Parathyroid adenoma (tissue), 2 donors: Measurements from ENCODE around the gene ME2.
A peak's percentile ranks its signal among the peaks of the same experiment; 100 is the strongest.
"Not testable (repeated sequence)": the region's sequence is repeated elsewhere in the genome, so short reads cannot be mapped to it uniquely, and the experiment has no call there.

Experiments
- H2AFZ ChIP-seq: fragments of 300-600 bp; sonication (generic); one replicate; pipeline ENCODE4 v1.7.0; 2017; ENCODE audit warnings: antibody characterized with exemption, mild to moderate bottlenecking
- H3K27ac ChIP-seq: fragments of 300-600 bp; sonication (generic); one replicate; pipeline ENCODE4 v1.7.0; 2017
- H3K27me3 ChIP-seq: fragments of 300-600 bp; sonication (generic); one replicate; pipeline ENCODE4 v1.7.0; 2017; ENCODE audit warnings: low read length; ENCODE audit not compliant: control insufficient read depth, insufficient read depth
- H3K36me3 ChIP-seq: fragments of 300-600 bp; sonication (generic); one replicate; pipeline ENCODE4 v1.7.0; 2017; ENCODE audit warnings: low read length; ENCODE audit not compliant: control insufficient read depth, insufficient read depth
- H3K4me1 ChIP-seq: fragments of 300-600 bp; sonication (generic); one replicate; pipeline ENCODE4 v1.7.0; 2017; ENCODE audit warnings: control low read depth
- H3K4me2 ChIP-seq: fragments of 300-600 bp; sonication (generic); one replicate; pipeline ENCODE4 v1.7.0; 2017; ENCODE audit warnings: low read length
- H3K4me3 ChIP-seq: fragments of 300-600 bp; sonication (generic); one replicate; pipeline ENCODE4 v1.7.0; 2017; ENCODE audit warnings: low read depth, low read length
- H3K79me2 ChIP-seq: fragments of 300-600 bp; sonication (generic); one replicate; pipeline ENCODE4 v1.7.0; 2017; ENCODE audit warnings: control low read depth
- H3K9ac ChIP-seq: fragments of 300-600 bp; sonication (generic); one replicate; pipeline ENCODE4 v1.7.0; 2017; ENCODE audit warnings: mild to moderate bottlenecking
- H3K9me3 ChIP-seq: fragments of 300-600 bp; sonication (generic); one replicate; pipeline ENCODE4 v1.7.0; 2017; ENCODE audit warnings: low read length; ENCODE audit not compliant: control insufficient read depth
- TF ChIP-seq, protein P1 (sequence below): fragments of 300-600 bp; sonication (generic); IDR thresholded peaks from one replicate; pipeline ENCODE4 v1.7.0; 2017; ENCODE audit warnings: antibody characterized with exemption, mild to moderate bottlenecking
- donor health status: primary hyperparathyroidism.

Gene ME2

DNA sequence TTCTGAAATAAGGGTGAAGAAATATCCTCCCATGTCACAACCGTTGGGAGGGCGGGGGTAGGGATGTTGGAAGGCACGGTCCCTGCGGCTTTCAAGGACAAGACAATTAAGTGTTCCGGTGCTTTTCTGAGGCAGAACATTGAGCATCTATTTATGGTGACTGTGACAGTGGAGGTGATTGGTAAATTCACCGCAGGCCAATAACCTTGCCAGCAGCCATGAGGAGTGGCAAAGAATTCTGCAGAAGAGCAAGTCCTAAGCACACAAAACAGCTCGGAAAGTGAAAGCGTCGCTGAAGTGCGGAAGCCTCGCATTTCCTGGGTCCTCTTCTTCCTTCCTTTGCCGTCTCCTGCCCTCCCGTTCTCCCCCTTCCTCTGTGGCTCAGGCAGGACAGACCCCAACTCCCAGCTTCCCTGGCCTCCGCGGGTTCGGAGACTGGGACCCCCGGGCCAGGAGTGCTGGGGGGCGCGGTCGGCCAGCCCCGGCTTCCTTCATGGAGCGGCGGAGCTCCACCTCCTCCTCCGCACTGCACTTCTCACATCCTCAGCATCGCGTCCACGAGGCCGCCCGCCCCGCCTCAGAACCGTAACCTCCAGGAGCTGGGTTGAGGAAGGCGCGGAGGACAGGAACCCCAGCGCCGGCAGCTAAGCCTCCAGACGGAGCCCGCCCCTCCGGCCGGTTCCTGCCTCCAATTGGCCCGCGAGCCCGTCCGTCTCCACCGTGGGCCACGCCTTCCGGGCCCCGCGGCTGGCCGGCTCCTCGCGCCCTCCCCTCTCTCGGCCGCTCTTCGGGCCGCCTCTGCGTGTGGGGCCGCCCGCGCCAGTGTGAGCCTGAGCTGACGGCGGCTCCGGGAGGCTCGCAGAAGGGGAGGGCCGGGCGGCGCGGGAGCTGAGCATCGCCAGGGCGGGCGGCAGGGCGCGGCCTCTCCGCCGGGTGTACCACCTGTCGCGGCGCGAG is at the start of gene ME2:
TSS of gene ME2 (plus strand) at position 774 of the 957 bp plus-strand sequence. CDS start 16,703 bp downstream, outside the sequence.
- Histone ChIP-seq H3K4me2 (peak within 1 kb of the TSS; percentile 90), H3K27ac (peak within 1 kb of the TSS; percentile 89), H3K4me3 (peak within 1 kb of the TSS; percentile 89), H3K79me2 (peaks cover 20% of the 10 kb centered on the region), H3K4me1 (no peaks in the 10 kb centered on the region), H2AFZ (peak within 1 kb of the TSS; percentile 94), H3K27me3 (no peaks in the 10 kb centered on the region), H3K9ac (peak within 1 kb of the TSS; percentile 42), H3K9me3 (no peaks in the 10 kb centered on the region), H3K36me3 (no peaks in the 10 kb centered on the region)
- TF ChIP-seq, protein P1, sequence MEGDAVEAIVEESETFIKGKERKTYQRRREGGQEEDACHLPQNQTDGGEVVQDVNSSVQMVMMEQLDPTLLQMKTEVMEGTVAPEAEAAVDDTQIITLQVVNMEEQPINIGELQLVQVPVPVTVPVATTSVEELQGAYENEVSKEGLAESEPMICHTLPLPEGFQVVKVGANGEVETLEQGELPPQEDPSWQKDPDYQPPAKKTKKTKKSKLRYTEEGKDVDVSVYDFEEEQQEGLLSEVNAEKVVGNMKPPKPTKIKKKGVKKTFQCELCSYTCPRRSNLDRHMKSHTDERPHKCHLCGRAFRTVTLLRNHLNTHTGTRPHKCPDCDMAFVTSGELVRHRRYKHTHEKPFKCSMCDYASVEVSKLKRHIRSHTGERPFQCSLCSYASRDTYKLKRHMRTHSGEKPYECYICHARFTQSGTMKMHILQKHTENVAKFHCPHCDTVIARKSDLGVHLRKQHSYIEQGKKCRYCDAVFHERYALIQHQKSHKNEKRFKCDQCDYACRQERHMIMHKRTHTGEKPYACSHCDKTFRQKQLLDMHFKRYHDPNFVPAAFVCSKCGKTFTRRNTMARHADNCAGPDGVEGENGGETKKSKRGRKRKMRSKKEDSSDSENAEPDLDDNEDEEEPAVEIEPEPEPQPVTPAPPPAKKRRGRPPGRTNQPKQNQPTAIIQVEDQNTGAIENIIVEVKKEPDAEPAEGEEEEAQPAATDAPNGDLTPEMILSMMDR, result no peak

DNA sequence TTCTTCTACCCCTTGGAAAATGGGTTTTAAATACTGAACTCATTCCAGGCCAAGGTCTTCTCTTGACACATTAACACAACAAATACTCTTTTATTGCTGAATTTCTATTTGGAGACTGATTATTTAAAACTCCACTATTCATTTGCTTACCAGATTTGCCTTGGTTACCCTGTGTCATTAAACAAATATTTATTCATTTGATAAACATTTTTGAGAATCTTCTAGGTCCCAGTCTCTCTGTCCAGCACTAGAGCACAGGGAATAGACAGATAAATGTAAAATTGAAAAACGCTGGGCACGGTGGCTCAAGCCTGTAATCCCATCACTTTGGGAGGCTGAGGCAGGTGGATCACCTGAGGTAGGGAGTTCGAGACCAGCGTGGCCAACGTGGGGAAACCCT is 49.3 kb upstream of the ME2 start:
- no peak overlapping the region for H3K4me3 ChIP-seq
- no peaks in the 10 kb centered on the region for H3K27me3 ChIP-seq
- no peak overlapping the region for H3K9ac ChIP-seq
- H3K79me2 ChIP-seq, result no peaks in the 10 kb centered on the region
- no peaks in the 10 kb centered on the region for H3K9me3 ChIP-seq
- no peak overlapping the region for H3K4me2 ChIP-seq
- H3K36me3 ChIP-seq, result no peaks in the 10 kb centered on the region
- H2AFZ ChIP-seq, result no peak overlapping the region
- TF ChIP-seq, protein P1, result no peak
- peaks cover 10% of the 10 kb centered on the region for H3K4me1 ChIP-seq
- H3K27ac ChIP-seq, result no peak overlapping the region

DNA sequence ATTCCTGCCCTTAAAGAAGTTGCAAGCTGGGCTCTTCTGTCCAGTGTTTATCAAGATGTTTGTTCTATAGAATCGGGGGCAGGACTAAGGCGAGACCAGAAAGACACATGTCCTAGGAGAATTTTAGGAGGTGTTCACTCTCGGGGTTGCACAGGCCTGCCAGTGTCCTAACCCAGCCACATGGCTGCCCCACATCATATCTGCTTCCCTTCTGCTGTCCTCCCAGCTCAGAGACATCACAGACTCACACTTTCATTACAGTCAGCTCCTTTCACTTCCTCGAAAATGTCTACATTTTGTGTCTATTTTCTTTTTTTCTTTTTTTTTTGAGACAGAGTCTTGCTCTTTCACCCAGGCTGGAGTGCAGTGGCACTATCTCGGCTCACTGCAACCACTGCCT is 48.4 kb upstream of the ME2 start:
- no peak overlapping the region for H3K27ac ChIP-seq
- H3K36me3 ChIP-seq, result no peaks in the 10 kb centered on the region
- H3K9ac ChIP-seq, result no peak overlapping the region
- H2AFZ ChIP-seq, result no peak overlapping the region
- peaks cover 5% of the 10 kb centered on the region for H3K4me1 ChIP-seq
- H3K27me3 ChIP-seq, result no peaks in the 10 kb centered on the region
- TF ChIP-seq, protein P1, result no peak
- H3K79me2 ChIP-seq, result no peaks in the 10 kb centered on the region
- H3K9me3 ChIP-seq, result no peaks in the 10 kb centered on the region
- no peak overlapping the region for H3K4me3 ChIP-seq
- H3K4me2 ChIP-seq, result no peak overlapping the region

DNA sequence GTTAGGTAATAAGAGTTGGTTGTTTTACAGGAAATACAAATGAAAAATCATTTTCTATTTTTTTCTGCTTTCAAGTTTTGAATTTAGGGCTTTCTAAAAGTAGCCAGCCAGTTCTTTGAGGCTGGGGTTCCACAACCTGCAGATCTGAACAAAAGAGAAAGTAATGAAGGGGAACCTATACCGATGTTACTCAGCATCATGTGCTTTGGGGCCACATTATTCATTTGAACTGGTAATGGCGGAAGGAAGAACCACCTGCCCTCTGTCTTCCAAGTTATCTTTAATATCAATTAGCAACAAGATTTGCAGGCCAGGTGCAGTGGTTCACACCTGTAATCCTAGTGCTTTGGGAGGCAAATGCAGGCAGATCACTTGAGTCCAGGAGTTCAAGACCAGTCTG is 46.2 kb upstream of the ME2 start:
- H2AFZ ChIP-seq, result peak overlapping the region; percentile 9
- no peaks in the 10 kb centered on the region for H3K79me2 ChIP-seq
- TF ChIP-seq, protein P1, result no peak
- H3K9ac ChIP-seq, result no peak overlapping the region
- H3K9me3 ChIP-seq, result no peaks in the 10 kb centered on the region
- H3K4me2 ChIP-seq, result no peak overlapping the region
- H3K4me1 ChIP-seq, result peaks cover 3% of the 10 kb centered on the region
- no peaks in the 10 kb centered on the region for H3K36me3 ChIP-seq
- no peak overlapping the region for H3K27ac ChIP-seq
- H3K4me3 ChIP-seq, result no peak overlapping the region
- H3K27me3 ChIP-seq, result no peaks in the 10 kb centered on the region

DNA sequence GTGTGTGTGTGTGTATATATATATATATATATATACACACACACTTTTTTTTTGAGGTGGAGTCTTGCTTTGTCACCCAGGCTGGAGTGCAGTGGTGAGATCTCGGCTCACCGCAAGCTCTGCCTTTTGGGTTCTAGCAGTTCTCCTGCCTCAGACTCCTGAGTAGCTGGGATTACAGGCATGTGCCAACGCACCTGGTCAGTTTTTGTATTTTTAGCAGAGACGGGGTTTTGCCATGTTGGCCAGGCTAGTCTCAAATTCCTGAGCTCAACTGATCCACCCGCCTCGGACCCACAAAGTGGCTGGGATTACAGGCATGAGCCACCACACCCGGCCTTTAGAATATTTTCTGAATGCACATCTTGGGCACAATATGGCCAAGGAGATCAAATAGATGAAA is 45.4 kb upstream of the ME2 start:
- not testable (repeated sequence) for H3K36me3 ChIP-seq, H3K4me1 ChIP-seq, H3K9me3 ChIP-seq, H2AFZ ChIP-seq, H3K79me2 ChIP-seq, H3K4me2 ChIP-seq, H3K4me3 ChIP-seq, H3K9ac ChIP-seq, H3K27ac ChIP-seq, H3K27me3 ChIP-seq
